ENCODE results near the gene ZNF76. TPM values are rescaled to one million over a fixed set of nuclear protein-coding genes. Genes with fewer than 3 reads are reported as not detected.
A peak's percentile ranks its signal among the peaks of the same experiment; 100 is the strongest.

ZNF76 gene
- total and polyA plus RNA-seq, 8 donors: 15.1 to 92.0 (median 25.3) TPM

- Histone ChIP-seq H3K27ac (peak overlapping the region in 2 of 5 donors; percentile 38 to 39), H3K9me3 (no peaks in the 10 kb centered on the region), H3K4me3 (no peak overlapping the region), H3K4me1 (peaks cover 0 to 19% (median 9%) of the 10 kb centered on the region in 4 donors), H3K36me3 (peaks cover 0 to 13% (median 4%) of the 10 kb centered on the region in 4 donors), H3K27me3 (no peaks in the 10 kb centered on the region)
- intact Hi-C loops (cut with DNase I; ENCODE audit: low total_unique reads): no loop called here
- TF ChIP-seq EP300 (IDR thresholded peaks at IDR 0.05) (no peak), CTCF (IDR thresholded peaks at IDR 0.05) (no peak), POLR2A (IDR thresholded peaks at IDR 0.05) (no peak), POLR2AphosphoS5 (IDR thresholded peaks at IDR 0.05) (no peak)
- WGBS, 5 donors: 76 to 88% (median 82%) methylated on average over 4 of the region's 4 CpGs
- DNase-seq: no peak
Measured at GRCh38 chr6:35273822-35274559, 14.5 kb downstream of the ZNF76 start.

- 77 to 94% (median 86%) methylated on average over 4 of the region's 4 CpGs for WGBS, 5 donors
- DNase-seq: no peak
- Histone ChIP-seq H3K27ac (no peak overlapping the region), H3K36me3 (peaks cover 0 to 7% (median 2%) of the 10 kb centered on the region in 4 donors), H3K9me3 (no peaks in the 10 kb centered on the region), H3K4me1 (peaks cover 0 to 22% (median 9%) of the 10 kb centered on the region in 4 donors), H3K27me3 (no peaks in the 10 kb centered on the region), H3K4me3 (no peak overlapping the region)
- no peak for TF ChIP-seq CTCF (IDR thresholded peaks at IDR 0.05)
- TF ChIP-seq POLR2AphosphoS5 (IDR thresholded peaks at IDR 0.05): no peak
- TF ChIP-seq EP300 (IDR thresholded peaks at IDR 0.05): no peak
- no peak for TF ChIP-seq POLR2A (IDR thresholded peaks at IDR 0.05)
- intact Hi-C loops (cut with DNase I; ENCODE audit: low total_unique reads): no loop called here
Measured at GRCh38 chr6:35275744-35276260, 16.3 kb downstream of the ZNF76 start.

GRCh38 chr6:35278708-35279107 lies 19.2 kb downstream of the ZNF76 start:
- Histone ChIP-seq H3K4me3 (no peak overlapping the region), H3K27ac (no peak overlapping the region), H3K27me3 (no peaks in the 10 kb centered on the region), H3K4me1 (peaks cover 0 to 25% (median 9%) of the 10 kb centered on the region in 4 donors), H3K36me3 (peaks cover 18 to 29% (median 29%) of the 10 kb centered on the region in 4 donors), H3K9me3 (no peaks in the 10 kb centered on the region)
- 84 to 100% (median 98%) methylated on average over 3 of the region's 3 CpGs for WGBS, 5 donors
- intact Hi-C loops (cut with DNase I; ENCODE audit: low total_unique reads): no loop called here
- TF ChIP-seq CTCF (IDR thresholded peaks at IDR 0.05): no peak
- no peak for TF ChIP-seq POLR2A (IDR thresholded peaks at IDR 0.05)
- DNase-seq: no peak

GRCh38 chr6:35280903-35281302 lies 21.4 kb downstream of the ZNF76 start:
- Histone ChIP-seq H3K4me3 (no peak overlapping the region), H3K4me1 (peaks cover 0 to 7% (median 0%) of the 10 kb centered on the region in 4 donors), H3K9me3 (no peaks in the 10 kb centered on the region), H3K27me3 (no peaks in the 10 kb centered on the region), H3K36me3 (peaks cover 18 to 51% (median 51%) of the 10 kb centered on the region in 4 donors), H3K27ac (no peak overlapping the region)
- WGBS, 5 donors: 44 to 58% (median 50%) methylated on average over 4 of the region's 4 CpGs
- no peak for TF ChIP-seq EP300 (IDR thresholded peaks at IDR 0.05)
- no peak for TF ChIP-seq POLR2AphosphoS5 (IDR thresholded peaks at IDR 0.05)
- TF ChIP-seq POLR2A (IDR thresholded peaks at IDR 0.05): no peak
- TF ChIP-seq CTCF (IDR thresholded peaks at IDR 0.05): no peak
- no peak for DNase-seq
- intact Hi-C loops (cut with DNase I; ENCODE audit: low total_unique reads): no loop called here

Data from stomach (tissue), 9 donors.